GM19238 (cell line): ENCODE results near the gene ENTPD6.
"Not testable (repeated sequence)": the region's sequence is repeated elsewhere in the genome, so short reads cannot be mapped to it uniquely, and the experiment has no call there.

ENCODE experiments used
- DNase-seq: peaks from one replicate; pipeline ENCODE4 v3.0.0; 2011; ENCODE audit warnings: low spot score; ENCODE audit not compliant: insufficient read length

The ENTPD6 gene

DNA sequence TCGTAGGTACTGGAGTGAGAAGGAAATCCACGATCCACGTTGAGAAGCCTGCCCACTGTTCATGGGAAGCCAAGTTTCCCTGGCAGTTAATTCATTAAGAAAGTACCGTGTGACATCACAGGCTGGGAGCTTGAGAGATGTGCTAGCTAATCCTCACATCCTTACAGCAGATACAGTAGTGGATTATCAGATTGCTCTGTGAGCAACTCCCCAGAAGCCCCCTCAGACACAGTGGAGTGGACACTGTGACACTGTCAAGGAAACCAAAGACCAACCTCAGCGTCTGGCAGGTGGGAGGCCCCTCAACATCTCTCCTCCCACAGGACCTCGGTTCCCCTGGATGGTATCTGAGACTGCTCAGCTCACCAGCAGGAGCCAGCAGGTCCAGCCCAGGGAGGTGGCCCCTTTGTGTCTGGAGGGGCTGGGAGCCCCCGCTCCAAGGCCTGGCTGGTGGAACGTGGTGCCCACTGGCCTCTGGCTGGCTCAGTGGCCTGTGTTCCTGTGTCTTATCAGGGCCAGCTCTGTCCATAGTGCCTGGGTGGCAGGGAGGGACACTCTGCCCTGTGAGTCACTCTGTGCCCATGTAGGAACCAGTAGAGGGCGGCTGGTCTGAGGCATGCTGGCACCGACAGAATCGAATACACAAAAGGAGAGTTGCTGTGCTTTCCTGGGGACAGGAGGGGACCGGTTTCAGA is 59.6 kb downstream of the ENTPD6 start:
- DNase-seq = no peak

DNA sequence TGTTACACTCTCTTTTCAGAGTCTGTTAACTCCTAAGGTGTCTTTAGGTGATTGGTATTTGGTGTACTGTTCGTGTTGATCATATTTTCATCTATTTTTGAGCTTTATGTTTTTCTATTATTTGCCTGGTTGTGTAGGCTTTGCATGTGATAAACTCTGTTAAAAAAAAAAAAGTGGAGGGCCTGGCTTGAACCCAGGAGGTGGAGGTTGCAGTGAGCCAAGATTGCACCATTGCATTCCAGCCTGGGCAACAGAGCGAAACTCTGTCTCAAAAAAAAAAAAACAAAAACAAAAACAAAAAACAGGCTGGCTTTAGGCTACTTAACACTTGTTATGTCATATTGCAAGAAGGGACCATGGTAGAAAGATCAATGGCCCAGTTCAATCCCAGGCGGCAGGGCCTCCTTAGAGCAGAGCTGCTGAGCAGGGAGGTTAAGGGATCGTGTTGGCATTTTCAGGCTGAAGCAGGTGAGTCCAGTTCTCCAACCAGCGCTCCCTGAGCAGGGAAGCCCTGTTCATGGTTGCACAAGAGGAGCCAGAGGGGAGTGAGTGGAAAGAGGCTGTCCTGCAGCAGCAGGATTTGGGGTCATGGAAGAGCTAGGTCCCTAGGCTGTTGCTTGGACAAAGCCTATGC is 60.8 kb downstream of the ENTPD6 start:
- no peak for DNase-seq

DNA sequence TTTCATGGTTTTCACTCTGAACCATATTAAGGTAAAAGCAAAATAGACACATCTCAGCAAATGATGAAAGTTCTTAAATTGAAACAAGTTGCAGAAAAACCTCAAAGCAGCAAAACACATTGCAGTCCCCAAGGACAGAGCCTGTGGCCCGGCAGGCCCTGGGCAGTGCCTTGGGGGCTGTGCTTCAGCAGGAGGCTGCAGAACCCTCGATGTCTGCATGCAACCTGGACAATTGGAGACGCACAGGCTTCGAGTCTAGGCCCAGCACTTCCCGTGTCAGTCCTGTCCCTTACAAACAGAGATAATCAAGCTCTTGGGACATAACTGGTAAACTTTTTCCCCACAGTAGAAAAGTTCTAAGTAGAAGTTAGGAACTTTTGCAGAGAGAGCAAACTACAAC is 61.6 kb downstream of the ENTPD6 start:
- DNase-seq = no peak

DNA sequence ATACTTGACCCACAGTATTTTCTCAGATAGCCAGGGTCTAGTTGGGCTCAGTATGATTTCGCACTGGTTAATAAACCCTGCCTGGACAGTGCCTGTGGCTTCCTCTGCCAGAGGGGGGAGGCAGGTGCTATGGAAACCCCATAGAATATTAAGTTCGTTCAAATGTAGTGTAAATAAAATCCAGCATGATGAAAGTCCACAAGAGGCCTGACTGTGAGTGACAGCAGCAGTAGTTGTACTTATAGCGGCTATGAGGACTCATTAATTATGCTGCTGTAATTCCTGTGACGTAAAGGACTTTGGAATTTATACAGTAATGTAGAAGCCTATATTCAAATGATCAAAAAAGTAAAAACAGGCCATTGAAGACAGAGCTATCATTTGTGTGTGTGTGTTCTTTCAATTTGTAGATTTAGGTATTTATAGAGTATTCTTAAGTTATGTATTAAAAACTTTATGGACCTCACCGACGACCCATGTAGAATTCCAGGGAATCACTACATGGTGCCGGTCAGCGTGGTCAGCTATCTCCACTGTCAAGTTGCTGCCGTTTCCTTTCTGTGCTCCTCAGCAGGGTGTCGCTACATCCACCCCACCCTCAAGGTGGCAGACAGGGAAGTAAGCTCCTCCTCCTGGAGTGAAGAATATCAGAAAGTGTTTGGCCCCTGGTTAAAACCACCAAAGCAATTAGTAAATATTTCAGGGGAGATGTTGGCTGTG is 62.4 kb downstream of the ENTPD6 start:
- no peak for DNase-seq

DNA sequence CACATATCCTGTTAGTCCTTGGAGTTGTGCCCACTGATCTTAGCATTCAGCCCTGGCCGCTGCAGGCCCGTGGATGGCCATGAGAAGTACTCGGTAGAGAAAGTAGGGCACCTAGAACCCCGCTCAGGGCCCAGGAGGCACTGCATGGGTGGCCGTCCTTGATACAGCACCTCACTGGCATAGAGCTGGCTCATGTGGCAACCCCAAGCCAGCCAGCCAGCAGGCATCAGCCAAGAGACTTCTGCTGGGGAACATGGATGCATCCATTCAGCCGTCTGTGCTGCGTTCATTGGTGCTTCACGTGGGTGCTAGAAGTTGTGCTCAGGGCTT is 62.9 kb downstream of the ENTPD6 start:
- no peak for DNase-seq

DNA sequence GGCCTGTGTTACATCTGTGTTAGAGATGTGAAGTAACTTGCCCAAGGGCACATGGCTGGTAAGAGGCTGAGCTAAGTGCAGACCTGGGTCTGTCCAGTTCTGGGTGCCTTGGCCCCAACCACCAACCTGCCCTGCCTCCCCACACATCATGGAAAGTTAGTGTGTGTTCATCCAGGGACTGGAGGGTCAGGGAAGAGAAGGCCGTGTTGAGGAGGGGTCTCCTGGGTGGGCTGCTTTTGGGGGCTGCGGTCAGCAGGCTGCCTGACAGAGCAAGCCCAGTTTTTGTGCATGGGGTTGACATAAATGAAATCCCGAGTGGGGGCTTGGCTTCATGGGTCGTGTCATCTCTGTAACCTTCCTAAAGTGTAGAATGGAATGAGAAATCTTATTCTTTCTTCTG is 63.3 kb downstream of the ENTPD6 start:
- no peak for DNase-seq

DNA sequence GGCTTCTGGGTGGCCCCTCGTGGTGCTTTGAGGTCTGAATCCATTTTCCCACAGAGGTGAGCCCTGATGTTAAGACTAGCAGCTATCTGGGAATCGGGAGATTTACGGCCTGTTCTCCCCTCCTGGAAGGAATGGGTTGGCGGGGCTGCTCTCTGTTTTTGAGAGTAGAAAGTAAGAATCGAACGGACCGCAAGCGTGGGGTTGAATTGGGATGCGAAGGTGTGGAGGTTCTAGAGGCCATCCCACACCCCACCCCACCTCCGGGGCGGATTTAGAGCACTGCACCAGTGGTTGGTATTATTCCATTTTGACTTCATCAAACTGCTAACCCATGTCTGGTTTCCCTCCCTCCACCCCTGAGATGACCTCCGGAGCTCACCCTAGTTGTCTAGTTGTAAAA is 63.8 kb downstream of the ENTPD6 start:
- DNase-seq = no peak

DNA sequence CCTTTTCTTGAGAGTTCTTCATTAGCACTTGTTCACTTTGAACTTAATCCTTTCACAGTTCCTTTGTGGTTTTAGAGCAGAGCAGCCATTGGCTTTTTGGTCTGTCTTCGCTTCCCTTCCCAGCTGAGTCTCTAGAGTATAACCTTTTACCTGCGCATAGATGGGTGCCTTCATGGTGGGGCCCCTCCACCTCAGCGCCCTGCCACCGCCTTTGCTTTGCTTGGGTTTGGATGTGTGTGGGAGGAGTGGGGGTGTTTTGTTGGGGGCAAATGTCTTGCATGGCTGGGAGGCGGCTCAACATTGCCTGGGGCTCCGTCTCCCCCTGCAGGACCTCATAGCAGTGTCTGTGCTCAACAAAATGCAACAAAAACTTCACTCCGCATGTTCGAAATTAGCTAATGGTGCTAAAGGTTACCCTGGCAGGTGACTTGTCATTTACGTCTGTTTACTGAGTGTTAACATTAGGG is 64.3 kb downstream of the ENTPD6 start:
- no peak for DNase-seq

DNA sequence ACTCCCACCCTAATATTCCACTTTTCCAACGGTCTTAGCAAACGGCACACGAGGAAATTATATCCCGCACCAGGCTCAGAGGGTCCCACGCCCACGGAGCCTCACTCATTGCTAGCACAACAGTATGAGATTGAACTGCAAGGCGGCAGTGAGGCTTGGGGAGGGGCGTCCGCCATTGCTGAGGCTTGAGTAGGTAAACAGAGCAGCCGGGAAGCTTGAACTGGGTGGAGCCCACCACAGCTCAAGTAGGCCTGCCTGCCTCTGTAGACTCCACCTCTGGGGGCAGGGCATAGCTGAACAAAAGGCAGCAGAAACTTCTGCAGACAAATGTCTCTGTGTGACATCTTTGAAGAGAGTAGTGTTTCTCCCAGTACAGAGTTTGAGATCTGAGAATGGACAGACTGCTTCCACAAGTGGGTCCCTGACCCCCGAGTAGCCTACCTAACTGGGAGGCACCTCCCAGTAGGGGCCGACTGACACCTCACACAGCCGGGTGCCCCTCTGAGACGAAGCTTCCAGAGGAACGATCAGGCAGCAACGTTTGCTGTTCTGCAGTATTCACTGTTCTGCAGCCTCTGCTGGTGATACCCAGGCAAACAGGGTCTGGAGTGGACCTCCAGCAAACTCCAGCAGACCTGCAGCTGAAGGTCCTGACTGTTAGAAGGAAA is 65.4 kb downstream of the ENTPD6 start:
- DNase-seq = not testable (repeated sequence)

DNA sequence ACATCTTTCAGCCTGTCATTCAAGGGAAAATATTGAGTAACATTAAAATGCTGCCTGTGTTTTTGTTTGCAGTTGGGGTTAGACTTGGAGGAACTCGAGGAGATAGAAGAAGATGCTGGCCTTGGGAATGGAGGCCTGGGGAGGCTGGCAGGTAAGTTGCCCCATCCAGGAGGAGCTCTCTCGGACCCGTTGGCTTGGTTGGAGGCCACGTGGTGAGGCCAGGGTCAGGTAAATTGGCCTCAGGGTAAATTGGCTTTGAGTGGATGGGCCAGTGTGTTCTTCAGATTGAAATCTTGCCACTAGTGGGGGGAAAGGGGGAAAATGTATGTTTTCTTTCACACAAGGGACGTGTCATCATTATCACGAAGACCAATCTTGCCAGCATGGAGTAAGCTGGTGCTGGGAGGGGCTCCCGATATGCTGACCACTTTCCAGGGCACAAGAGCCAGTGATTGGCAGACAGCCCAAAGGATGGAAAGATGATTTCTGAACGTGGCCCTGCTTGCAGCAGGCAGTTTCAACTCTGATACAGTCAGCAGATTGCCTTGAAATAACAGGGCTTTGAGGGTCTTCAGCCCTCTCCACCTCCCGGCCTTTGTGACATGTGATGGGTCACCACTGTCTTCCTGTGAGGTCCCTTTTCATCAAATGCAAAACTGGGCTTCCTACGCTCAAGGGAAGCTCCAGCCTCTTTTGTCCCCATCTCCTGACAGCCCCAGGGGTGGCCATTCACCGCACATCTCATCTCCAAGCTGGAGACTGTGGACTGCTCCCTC is 73.7 kb downstream of the ENTPD6 start:
- DNase-seq = no peak

DNA sequence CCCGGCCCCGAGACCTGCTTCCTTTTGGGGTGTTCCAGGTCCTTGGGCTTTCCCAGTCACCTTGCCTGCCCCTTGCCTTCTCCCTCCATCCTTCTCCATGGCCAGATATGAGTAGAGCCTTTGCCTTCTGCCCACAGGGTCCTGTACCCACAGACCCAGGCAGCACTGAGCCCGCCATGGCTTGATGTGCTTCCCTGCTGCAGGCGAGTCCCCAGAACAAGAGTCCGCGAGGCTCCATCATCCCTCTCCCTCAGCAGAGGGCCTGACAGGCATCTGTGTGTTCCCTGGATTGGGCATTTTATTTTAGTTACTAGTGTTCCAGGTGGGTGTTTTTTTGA is 74.3 kb downstream of the ENTPD6 start:
- no peak for DNase-seq

DNA sequence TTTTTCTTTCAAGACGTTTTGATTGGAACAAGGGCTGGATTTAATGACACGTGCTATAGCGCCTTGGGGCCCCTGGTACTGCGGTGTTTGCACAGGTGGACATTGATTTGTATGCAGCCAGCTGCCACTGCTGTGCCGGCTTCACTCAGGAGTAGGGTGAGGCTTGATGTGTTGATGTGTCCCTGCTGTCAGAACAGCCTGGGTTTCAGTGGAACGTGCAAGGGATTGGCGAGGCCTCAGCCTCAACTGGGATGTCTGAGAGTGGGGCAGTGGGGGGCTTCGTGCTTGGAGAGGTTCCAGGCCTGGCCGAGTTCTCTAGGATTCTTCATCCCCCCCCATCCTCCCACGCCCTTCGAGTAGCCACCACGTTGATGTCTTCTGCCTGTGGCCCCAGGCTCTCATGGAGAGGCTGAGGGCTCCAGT is 75.3 kb downstream of the ENTPD6 start:
- no peak for DNase-seq

DNA sequence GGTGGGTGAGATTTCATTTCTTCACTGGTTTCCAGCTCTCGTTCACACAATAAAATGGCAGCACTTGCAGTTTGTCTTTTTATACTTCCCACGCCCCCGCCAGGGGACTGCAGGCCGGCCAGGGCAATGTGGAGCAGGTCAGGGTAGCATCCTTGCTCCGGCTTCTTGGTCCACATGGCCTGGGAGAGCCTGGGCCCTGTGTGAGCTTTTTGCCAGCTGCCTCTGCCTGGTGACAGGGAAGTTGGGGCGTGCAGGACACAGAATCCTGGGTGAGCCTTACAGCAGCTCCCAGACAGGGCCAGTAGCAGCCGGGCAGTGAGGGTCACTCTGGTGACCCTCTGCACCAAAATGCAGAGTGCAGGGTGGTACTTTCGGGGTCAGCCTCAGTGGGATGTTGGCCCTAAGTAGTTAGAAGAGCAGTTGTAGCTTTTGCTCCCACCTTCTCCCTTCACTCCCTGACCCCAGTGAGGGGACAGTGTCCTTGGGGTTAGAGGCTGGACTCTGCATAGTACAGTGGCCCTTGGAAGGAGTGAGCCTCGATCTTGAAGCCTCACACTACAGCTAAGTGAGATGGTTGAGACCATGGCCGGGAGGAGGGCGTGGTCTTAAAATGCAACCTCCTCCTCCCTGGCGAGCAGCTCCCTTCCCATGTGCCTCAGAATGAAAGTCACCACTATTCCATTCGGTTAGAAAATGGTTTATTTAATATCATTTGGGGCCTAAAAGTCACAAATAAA is 76.1 kb downstream of the ENTPD6 start:
- DNase-seq = no peak

DNA sequence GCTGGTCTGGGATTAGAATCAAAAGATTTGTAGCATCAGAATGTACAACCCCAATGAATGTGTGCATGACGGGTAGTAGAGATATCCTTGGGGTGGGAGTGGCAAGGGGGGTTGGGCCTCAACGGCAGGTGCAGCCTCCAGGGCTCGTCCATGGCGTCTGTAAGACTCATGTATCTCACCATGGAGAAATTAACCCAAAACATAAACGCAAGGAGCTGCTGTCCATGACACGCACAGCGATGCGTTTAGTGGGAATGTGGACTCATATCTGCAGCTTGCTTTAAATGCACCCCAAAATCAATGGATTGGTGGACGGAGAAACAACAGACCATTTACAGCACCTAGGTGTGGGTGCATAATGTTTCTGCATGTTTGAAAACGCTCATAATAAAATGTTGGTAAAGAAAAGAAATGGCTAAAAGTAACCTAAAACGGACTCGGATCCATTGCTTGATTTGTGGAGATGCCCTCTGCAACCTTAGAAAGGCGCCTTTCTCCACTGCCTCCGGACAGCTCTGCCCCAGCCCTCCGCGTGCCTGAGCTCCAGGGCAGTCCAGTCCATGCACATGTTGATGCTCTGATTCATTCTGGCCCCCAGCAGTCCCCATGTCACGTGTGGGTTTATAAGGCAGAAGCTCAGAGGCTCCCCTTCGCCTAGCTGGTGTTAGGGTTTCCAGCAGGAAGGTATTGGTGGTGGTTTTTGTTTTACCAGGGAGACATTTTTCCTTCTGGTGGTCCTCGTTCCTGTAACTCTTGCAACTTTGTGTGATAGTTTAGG is 76.9 kb downstream of the ENTPD6 start:
- no peak for DNase-seq

DNA sequence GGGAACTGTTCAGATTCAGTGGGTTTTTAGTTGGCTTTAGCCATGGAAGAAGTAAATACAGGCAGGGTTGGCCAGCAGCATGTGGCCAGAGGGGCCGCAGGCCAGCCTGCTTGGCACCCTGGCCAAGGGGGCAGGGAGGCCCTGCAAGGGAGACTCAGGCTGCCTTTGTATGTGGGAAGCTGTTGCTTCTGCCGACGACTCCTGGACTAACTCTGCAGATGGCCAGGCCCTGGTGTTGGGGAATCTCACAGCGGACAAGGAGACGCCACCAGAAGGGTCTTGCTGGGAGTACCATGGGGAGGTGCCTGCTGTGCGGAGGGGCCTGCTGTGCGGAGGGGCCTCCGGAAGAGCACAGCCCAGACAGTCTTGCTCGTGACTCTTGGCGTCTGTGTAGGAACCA is 77.5 kb downstream of the ENTPD6 start:
- no peak for DNase-seq

DNA sequence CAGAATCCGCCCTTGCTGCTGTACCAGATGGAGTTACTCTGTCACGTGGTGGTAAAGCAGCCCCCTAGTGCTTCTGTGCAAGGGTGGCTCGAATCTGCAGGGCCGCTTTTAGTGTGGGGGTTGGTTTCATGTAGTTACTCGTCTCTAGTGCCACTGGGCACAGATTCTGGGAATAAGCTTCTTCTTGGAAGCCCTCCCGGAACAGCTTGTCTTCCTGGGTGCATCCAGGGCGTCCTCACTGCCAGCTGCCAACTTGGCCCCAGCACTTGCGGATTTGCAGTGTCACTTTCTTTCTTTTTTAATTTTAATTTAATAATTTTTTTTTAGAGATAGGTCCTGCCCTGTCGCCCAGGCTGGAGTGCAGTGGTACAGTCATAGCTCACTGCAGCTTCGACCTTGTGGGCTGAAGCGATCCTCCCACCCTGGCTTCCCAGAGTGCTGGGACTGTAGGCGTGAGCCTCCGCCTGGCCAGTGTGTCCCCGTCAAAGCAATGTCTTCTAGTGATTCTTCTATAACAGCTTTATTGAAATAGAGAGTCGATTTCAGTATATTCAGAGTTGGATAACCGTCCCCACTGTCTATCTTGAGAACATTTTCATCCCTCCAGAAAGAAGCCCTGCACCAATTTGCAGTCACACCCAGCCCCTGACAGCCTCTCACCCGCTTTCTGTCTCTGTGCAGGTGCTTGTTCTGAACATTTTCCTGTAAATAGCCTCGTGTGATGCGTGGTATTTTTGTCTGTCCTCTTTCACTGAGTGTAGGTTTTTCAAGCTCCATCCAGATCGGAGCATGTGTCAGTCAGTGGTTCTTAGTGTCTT is 78.2 kb downstream of the ENTPD6 start:
- DNase-seq = no peak

DNA sequence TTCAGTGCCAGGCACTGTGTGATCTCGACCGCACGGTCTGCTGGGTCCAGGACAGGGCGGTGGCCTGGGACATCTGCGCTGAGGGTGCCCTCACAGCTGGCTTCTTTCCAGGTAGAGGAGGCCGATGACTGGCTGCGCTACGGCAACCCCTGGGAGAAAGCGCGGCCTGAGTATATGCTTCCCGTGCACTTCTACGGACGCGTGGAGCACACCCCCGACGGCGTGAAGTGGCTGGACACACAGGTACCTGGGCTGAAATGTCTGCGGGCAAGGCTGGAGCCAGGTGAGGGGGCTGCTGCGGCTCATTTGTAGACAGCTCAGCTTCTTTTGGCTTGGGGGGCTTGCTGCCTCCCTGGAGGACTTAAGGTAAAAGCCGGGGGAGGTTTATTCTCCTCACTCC is 79.0 kb downstream of the ENTPD6 start:
- no peak for DNase-seq

DNA sequence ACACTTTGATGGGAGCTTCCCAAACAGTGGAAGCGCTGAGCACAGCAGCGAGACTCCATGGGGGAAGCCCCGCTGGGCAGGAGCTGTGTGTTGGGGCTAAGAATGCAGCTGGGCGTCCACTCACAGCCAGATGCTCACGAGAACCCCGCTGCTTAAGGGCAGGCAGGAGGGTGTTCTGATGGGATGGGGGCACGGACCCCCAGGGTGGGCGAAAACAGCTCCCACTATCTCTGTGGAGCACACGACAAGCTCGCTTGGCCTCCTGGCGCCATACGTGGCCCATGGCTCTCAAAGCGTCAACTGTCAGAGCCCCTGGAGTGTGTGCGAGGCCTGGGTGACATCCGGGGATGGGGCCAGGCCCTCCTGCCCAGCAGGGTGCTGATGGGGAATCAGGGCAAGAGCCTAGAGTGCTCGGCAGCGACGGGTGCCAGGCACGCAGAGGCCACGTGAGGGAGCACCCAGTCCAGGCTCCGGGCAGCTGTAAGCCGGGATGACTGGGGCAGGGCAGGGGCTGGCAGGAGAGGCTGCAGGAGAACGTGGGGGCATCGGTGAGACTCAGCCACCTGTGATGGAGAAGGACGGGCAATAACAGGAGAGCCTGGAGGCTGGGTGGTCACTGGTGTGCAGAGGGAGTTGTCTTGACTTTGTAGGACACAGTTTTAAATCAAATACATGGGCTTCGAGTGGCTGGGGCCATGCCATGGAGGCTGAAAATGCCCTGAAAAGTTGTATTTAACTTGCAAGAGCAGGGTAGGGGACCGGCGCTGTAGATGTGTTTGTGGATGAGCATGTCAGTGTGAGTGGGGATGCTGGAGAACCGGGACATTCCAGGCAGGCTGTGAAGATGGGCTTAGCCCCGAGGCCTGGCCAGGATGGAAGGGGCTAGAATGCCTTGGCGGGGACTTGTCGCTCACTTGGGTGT is 79.6 kb downstream of the ENTPD6 start:
- DNase-seq = no peak
